DOHH2 (cell line): ENCODE results near the gene MARK3.

ENCODE experiments used
- EZH2phosphoT487 ChIP-seq: fragments of 200-600 bp; sonication (generic); IDR thresholded peaks from 2 replicates; pipeline ENCODE4 v1.6.1; 2017; ENCODE audit warnings: borderline replicate concordance, mild to moderate bottlenecking, antibody characterized with exemption, low read length, moderate library complexity, mixed read lengths
- TF ChIP-seq, protein P1 (sequence below): fragments of 200-600 bp; sonication (generic); IDR thresholded peaks from one replicate; pipeline ENCODE4 v1.5.1; 2014; ENCODE audit warnings: antibody characterized with exemption, mild to moderate bottlenecking, low read depth, low read length; ENCODE audit not compliant: poor library complexity, severe bottlenecking

DNA sequence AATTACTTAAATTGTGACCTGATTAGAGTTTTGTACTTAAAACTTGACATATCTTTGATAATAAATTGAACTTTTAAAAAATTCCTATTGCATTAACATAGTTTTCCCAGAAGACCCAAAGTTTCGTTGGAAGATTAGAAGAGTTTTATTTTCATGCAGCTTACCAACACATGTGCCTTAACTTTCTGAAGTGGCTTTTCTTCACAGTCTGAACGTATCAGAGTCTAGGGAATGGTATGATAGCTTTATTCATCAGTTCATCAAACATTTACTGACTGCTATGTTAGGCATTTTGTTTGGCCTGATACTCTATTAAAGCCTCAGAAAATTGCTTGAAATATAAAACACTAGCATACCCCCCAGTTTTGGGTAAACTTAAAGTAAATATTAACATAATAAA lies 65.2 kb downstream of the MARK3 start:
- TF ChIP-seq, protein P1, sequence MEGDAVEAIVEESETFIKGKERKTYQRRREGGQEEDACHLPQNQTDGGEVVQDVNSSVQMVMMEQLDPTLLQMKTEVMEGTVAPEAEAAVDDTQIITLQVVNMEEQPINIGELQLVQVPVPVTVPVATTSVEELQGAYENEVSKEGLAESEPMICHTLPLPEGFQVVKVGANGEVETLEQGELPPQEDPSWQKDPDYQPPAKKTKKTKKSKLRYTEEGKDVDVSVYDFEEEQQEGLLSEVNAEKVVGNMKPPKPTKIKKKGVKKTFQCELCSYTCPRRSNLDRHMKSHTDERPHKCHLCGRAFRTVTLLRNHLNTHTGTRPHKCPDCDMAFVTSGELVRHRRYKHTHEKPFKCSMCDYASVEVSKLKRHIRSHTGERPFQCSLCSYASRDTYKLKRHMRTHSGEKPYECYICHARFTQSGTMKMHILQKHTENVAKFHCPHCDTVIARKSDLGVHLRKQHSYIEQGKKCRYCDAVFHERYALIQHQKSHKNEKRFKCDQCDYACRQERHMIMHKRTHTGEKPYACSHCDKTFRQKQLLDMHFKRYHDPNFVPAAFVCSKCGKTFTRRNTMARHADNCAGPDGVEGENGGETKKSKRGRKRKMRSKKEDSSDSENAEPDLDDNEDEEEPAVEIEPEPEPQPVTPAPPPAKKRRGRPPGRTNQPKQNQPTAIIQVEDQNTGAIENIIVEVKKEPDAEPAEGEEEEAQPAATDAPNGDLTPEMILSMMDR: no peak
- no peak for TF ChIP-seq EZH2phosphoT487
